PC-9 (cell line): ENCODE results near the gene IGFBP4.

Experiments
- CTCF ChIP-seq: fragments of 200-600 bp; sonication (generic); conservative IDR thresholded peaks from 2 replicates; pipeline ENCODE4 v1.6.1; 2017; ENCODE audit warnings: mixed run types, antibody characterized with exemption, mild to moderate bottlenecking, moderate library complexity
- EZH2 ChIP-seq: fragments of 200-600 bp; sonication (generic); IDR thresholded peaks from 2 replicates; pipeline ENCODE4 v1.8.0; 2017; ENCODE audit warnings: antibody characterized with exemption, low read depth

GRCh38 chr17:40500190-40500589, 56.9 kb downstream of the IGFBP4 start:
- TF ChIP-seq CTCF (no peak), EZH2 (no peak)
